GM18520 (cell line): ENCODE results near the gene LRP11.
"Not testable (repeated sequence)": the region's sequence is repeated elsewhere in the genome, so short reads cannot be mapped to it uniquely, and the experiment has no call there.

Source experiments
- ATAC-seq: cut with Tn5 transposase; IDR thresholded peaks from one replicate; pipeline ENCODE4 v1.9.1; 2021; ENCODE audit not compliant: unreplicated experiment

The LRP11 gene

DNA sequence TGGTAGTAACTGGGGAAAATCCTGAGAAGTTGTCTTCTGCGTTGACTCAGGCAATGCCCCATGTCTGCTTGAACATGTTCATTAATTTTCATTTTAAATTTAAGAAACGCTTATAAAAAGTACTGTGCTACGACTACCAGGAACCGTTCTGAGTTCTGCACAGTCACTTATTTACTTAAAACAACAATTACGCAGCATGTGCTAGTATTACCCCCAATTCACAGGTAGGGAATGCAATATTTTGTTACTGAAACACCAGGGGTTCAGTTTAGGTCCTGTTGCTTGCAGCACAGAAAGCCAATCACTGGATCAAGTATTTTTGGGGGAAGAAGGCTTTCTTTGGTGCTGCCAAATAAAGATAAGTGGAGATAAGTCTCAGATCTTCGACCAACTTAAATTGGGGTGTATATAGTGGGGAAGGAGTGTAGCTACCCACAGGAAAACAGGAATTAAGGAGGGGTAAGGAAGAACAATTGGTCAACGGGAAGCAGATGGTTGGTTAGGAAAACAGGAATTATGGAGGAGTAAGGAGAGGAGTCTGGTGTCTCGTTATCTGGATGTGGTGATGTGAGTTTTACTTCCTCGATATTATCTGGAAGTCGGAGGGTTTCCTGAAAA lies 5.2 kb upstream of the LRP11 start:
- no peak for ATAC-seq

DNA sequence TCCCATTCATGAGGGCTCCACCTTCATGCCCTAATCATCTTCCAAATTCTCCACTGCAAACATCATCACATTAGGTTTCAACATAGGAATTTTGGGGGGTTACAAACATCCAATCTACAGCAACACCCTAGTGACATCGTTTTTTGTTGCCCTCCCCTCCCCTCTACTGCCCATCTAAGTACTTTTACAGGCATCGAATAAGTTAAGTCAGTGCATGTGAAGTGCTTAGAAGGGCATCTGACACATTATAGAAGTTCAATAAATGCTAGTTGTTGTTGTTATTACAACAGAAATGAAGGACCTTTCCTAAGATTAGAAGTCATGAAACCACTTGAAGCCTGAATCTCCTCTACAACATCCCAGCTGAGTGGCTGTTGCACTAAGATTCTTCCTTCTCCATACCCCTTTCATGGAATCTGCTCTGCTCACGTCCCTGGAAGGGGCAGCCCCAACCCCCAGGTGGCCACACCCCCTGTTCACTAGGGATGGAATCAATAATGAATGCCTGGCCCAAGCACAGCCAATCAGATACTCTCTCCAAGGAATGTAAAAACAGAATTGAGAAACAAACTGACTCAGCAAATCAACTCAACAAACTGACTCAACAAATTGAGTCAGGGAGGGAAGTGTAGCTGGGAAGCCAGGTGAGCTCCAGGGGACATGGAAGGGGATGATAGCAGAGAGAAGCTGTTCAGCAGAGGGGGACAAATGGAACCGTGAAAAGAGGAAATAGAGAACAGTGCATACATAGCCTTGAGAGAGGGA lies 3.9 kb upstream of the LRP11 start:
- ATAC-seq: no peak

DNA sequence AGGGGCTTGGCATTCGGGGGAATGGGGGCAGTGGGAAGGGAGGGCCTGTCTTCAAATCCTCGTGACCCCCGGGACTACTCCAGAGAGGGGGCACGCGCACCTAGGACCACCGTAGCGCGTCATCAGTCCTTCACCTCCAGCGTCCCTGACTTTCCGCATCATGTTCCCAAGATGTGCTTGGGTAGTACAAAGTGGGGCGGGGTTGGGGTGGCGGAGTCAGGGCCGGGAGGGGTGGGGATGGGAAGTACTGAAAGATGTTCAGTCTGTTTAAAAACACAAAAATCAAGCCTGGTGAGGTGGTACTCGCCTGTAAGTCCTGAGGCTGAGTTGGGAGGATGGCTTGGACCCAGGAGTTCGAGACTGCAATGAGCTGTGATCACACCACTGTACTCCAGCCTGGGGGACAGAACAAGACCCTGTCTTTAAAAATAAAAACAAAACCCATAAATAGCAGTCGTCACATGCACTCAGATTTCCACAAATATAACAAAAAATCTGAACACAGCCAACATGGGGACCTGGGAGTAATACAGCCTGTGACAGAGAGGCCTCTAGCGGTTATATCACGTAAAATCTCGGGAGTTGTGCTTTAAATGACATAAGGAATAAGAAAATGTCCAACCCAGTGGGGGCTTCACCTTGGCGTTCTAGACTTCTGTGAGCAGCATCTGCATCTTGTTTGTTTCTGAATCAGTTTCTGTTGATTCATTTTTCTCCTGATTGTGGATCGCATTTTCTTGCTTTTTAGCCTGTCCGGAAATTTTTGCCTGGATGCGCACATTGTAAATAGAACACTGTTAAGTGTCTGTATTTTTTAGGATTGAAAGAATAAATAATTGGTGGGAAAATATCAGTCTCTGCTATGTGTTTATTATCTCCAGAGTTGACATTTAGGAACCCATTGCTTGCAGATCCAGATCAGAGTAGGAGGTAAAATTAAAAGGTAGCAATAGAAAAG lies 698 bp upstream of the LRP11 start:
- no peak for ATAC-seq

DNA sequence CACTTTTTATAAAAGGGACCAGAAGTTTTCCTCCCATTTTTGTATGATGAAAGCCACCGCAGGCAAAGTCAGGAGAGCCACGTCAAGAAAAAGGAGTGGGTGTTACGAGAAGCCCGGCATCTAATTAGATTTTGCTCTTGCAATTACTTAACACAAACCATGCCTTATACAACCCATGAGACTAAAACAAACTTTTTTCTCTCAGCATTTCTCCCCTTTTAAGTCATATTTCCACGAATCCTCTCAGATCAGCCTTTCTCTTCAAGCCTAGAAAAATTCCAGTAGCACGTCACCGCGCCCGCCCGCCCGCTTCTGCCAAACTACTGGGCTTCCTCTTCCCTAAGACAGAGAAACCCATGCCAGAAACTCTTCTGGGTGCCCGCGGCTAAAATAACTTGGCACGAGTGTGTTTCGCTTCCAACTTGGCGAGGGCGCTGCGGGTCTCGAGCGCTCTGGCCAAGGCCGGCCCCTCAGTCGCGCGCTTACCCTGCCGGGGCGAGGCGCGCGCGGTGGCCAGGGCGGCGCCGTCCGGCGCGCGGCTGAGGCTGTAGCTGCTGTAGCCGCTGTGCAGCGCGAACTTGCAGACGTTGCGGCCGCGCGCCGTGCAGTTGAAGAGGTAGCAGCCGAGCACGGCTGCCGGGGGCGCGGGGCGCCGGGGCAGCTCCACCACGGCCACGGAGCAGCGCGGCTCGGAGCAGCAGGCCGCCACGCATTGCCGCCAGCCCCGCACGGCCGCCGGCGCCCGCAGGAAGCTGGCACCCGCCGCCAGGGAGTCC lies 1.0 kb downstream of the LRP11 start:
- no peak for ATAC-seq

DNA sequence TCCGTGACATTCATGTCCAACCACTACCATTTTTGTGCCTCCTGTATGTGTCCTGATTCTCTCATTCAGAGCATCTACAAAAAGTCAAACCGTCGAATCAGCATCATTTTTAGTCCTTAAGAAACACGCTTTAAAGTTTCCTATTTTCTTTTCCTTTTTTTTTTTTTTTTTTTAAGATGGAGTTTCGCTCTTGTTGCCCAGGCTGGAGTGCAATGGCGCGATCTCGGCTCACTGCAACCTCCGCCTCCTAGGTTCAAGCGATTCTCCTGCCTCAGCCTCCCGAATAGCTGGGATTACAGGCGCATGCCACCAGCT lies 1.8 kb downstream of the LRP11 start:
- ATAC-seq: not testable (repeated sequence)

DNA sequence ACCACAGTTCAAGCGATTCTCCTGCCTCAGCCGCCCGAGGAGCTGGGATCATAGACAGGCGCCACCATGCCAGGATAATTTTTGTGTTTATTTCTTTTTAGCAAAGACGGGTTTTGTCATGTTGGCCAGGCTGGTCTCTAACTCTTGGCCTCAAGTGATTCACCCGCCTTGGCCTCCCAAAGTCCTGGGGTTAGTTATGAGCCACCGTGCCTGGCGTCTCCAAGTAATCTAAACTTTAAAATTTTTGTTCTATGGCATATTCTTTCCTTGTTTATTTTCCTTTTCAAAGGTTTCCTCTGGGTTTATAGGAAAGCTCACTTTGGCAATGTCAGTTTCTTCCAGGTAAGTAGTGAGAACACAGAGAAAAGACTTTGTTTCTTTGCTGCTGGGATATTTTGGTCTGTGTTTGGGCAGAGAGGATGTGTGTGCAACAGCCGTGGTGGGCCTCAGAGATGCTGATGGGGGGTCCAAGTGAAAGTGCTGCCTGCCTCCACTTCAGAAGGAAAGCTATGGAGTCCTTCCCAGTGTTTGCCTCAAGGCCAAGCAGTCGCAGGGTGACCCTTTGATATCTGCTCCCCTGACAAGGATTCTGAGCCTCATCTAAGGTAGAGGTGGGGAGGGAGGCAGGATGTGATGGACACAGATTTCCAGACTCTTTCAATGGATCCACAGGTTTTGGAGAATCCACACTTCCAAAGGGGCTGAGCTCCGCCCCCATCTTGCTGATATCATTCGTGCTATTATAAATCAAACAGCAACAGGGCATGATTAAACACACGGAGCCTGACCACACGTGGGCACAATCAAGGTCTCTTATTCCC lies 2.3 kb downstream of the LRP11 start:
- no peak for ATAC-seq

DNA sequence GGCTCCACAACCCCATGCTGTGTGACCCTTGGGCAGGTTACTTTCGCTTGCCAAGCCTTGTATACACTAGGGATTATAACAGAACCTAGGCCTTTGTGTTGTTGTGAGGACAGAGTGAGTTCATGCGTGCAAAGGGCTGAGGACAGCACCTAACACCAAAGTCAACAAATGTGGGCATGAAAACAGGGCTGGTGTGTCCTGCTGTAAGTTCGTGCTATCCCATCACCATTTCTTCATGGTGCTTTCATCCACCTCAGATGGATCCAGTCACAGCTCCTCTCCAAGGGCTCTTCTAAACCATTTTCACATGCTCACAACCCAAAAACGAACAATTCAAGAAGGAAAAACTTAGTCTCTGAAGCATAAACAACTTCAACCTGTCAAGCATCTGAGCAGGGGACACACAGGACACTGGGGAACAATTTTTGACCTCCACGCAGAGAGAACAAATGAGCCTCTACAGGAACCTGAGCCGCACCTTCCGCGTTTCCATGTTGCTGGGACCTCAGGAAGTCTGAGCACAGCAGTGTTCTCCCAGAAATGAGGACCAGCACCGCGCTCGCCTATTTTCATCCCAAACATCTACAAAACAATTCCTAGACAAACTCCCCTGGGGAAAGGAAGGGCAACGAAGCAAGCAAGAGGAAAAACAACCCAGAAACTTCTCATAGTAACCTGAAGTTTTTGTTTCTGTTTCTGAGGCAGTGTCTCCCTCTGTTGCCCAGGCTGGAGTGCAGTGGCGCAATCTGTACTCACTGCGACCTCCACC lies 3.1 kb downstream of the LRP11 start:
- no peak for ATAC-seq

DNA sequence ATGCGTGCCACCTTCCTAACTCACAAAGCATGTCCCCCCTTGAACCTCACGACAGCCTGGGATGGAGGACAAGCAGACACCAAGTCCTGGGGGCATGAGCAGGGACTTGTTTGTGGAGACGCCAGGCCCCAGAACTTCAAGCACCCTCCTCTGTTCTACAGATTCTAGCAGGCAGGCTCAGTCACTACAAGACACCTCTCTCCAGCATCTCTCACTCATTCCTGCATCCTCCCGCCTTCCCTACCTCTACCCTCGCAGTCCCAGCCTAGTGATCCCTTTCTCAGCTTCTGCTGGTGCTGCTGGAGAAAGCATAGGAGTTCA lies 3.7 kb downstream of the LRP11 start:
- ATAC-seq: no peak

DNA sequence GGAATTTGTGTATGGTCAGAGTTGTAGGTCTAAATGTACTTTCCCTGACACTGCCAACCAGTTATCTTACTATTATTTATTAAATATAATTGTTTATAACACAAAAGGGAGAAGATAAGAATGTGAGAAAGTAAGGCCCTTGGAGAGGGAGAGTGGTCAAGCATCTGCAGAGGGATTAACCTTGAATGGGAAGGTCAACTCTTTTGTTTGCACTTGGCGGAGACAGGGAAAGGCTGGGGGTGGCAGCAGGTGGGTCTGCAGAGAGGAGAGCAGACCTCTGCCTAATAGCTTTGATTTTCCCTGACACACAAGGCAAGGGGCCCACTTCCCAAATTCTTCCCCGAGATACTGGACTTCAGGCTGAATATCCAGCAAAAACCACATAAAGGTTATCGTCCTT lies 4.2 kb downstream of the LRP11 start:
- ATAC-seq: no peak

DNA sequence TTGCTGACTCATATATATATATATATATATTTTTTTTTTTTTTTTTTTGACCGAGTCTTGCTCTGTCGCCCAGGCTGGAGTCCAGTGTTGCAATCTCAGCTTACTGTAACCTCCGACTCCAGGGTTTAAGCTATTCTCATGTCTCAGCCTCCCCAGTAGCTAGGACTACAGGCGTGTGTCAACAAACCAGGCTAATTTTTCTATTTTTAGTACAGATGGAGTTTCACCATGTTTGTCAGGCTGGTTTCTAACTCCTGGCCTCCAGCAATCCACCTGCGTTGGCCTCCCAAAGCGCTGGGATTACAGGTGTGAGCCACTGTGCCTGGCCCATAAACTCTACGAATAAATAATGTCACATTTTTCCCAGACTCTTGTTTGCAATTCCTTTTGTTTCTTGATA lies 4.8 kb downstream of the LRP11 start:
- no peak for ATAC-seq

DNA sequence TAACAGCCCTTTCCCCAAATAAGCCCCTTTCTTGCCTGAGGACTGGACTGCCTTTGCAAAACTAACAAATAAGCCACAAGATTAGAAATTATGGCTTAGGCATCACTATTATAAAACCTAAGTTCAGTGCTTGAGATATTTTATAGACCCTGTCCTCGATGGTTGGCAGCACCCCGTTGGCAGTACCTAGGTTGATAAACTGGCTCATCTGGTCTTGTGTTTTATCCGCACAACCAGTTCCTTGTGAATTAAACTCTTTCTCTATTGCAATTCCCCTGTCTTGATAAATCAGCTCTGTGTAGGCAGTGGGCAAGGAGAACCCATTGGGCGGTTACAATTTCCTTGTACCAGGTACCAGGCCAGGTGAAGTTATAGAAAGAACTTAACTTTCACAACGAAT lies 6.6 kb downstream of the LRP11 start:
- ATAC-seq: no peak

DNA sequence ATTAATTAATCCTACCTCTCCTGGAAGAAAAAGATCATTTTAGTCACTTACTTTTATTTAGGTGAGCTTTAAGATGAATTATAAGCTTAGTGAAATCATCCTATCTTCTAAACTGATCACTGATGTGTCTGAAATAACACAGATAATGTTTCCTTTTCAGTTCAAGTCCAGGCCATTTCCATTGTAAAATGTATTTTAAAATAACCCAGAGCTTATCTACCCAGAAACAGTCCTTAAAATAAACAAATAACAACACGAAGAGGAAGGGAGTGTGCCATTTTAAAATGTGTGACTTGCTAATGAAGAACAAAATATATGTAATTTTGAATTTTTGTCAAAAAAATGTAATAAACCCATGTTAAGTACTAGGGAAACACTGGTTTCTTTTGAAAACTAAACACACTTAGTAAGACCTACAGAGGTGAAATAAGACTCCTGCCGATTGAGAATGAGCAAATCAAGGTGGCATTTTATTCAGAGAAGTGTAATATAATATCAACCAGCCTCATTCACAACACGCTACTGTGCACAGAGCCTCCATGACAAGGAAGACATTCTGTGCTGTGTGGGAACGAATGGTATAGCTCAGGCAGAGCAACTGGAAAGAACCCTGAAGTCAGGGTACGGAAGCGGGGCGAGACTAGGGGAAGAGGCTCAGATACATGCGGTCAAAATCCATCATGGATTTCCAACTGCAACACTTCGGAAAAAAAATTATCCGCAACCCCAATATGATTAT lies 7.7 kb downstream of the LRP11 start:
- ATAC-seq: no peak

DNA sequence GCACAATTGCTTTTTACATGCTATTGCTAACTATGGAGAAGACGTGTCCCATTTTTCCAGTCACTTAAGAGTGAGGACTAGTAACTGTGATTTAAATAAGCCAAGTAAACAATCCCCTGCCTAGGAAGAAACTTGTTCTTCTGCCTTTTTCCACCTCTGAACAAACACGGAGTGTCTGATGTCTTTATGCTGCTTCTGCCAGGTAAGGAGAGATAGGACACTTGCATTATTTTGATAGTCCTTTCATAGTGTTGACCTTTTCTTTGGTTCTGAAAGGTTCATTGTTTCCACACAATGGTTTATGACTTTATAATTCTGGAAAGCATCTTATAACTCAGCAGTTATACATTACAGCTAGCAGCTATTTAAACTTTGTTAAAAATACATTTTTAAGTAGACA lies 8.4 kb downstream of the LRP11 start:
- ATAC-seq: no peak

DNA sequence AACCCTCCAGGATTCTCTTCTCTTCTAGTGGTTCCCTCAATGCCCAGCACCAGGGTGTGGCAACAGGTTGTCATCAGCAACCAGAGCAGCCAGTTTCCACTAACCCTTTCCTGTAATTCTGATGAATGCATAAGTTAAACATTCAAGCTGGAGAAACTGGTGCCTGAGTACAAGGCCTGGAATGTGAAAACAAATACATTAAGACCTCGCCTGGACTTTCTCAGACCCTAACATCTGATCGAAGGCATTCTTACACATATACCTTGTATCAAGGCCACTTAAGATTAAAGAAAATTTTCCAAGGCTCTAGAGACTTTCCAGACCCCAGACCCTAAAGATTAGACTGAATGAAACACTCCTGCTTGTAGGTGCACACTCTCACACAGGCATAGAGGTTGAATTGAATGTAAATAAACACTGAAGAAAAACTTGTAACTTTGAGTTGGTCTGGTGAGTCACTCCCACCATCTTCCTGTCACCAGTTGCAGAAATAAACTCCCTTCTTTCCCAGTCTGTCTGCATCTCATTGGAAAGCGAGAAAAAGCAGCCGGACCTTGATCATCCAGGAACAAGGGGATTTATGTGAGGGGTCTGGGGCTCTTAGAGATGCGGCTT lies 9.0 kb downstream of the LRP11 start:
- no peak for ATAC-seq

DNA sequence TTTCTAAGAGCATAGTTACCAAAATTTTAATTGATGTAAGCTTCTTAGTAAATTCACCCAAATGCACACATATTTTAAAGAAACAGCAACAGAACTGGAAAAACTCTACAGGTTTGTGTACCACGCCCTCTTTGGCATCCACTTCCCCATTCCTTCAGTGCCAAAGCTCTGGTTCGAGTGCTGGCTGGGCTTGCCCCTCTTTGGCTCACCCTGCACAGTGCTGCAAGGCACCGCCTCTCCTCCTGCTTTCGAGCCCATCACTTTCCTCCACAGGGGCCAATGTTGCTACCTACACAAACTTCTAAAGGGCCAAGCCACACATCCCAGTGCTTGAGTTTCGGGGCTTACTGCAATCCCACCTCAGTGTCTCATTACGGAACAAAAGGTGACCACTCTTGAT lies 9.6 kb downstream of the LRP11 start:
- ATAC-seq: no peak

DNA sequence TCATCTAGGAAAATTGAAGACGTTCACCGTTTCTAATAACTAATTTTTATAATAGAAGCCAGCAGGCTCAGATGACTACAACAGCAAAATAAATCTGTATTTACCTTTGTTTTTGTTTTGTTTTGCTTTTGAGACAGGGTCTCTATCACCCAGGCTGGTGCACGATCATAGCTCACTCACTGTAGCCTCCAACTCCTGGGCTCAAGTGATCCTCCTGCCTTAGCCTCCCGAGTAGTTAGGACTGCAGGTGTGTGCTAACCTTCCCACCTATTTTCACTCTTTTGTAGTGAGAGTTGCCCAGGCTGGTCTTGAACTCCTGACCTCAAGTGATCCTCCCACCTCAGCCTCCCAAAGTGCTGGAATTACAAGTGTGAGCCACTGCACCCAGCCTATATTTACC lies 10.1 kb downstream of the LRP11 start:
- not testable (repeated sequence) for ATAC-seq

DNA sequence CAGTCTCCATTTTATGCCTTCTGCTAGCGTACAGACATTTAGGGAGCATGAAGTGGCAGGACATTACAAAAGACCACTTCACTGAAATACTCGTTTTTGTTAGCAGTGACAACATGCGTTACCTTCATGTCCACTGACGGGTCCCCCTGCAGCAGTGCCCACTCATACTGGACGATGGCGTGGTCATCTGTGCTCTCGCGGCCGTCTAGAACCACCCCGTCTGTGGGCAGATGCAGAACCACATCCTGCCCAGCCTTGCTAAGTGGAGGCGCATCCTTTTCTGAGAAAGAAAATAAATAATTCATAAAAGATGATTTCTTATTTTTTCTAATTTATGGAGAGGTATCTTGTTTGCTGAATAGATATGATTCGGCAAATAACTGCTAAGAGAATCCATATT lies 11.3 kb downstream of the LRP11 start:
- no peak for ATAC-seq

DNA sequence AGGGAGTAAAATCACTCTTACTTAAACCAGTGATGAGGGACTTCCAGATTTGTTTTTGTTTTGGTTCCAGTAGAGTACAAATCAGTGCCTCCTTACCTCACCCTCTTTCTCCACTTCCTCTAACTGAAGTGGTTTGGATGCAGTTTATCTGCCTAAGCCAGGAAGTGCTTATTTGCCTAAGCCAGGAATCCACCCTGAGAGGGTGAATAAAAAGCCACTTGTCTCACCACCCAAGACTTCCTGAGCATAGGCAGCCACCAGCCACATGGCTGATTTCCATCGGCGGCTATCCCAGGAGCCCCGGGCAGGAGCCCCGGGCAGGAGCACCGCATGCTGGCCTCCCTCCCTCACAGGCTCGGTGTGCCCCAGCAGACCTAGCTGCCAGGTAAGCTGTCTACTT lies 12.0 kb downstream of the LRP11 start:
- no peak for ATAC-seq
